ENCODE measurements around the gene OPN1LW.

Gene OPN1LW

DNA sequence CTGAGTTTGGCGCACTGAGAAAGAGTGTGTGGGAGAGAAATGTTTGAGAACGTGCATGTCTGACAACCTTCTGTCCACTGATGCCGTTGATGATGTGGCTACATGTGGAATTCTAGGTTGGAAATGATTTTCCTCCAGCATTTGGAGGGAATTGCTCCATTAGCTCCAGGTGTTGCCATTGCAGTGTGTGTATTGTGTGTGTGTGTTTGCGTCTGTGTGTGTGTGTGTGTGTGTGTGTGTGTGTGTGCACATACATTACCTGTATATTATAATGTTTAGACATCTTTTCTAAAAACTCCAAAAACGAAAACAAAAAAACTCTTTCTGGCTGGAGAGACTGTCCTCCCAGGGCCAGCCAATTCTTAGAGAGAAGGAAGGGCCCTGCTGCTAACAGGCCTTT lies 28.3 kb upstream of the OPN1LW start:
- Histone ChIP-seq H3K9me3 (ENCODE audit: control insufficient read depth, low read length) (no peaks in the 10 kb centered on the region), H3K36me3 (ENCODE audit: control insufficient read depth, insufficient read depth, low read length) (no peaks in the 10 kb centered on the region), H3K27me3 (ENCODE audit: control insufficient read depth, insufficient read depth, low read length, poor library complexity, severe bottlenecking) (no peaks in the 10 kb centered on the region), H3K27ac (ENCODE audit: insufficient read depth, low read depth, low read length, poor library complexity, severe bottlenecking) (no peak overlapping the region), H3K4me1 (ENCODE audit: control insufficient read depth, insufficient read depth, low read length) (peaks cover 5% of the 10 kb centered on the region), H3K4me3 (ENCODE audit: insufficient read depth, low read depth, low read length) (no peak overlapping the region)
- WGBS, 2 experiments: 98 to 100% methylated on average over 3 to 4 of the region's 5 CpGs

- H3K27me3 ChIP-seq (ENCODE audit: control insufficient read depth, insufficient read depth, low read length, poor library complexity, severe bottlenecking): no peaks in the 10 kb centered on the region
- H3K9me3 ChIP-seq (ENCODE audit: control insufficient read depth, low read length): no peaks in the 10 kb centered on the region
- WGBS, 2 experiments: 69% methylated on average over 19 of the region's 19 CpGs
- H3K4me1 ChIP-seq (ENCODE audit: control insufficient read depth, insufficient read depth, low read length): peaks cover 5% of the 10 kb centered on the region
- H3K4me3 ChIP-seq (ENCODE audit: insufficient read depth, low read depth, low read length): no peak overlapping the region
- H3K27ac ChIP-seq (ENCODE audit: insufficient read depth, low read depth, low read length, poor library complexity, severe bottlenecking): peak overlapping the region; percentile 16
- no peaks in the 10 kb centered on the region for H3K36me3 ChIP-seq (ENCODE audit: control insufficient read depth, insufficient read depth, low read length)
Measured at GRCh38 chrX:154116426-154117211, 27.4 kb upstream of the OPN1LW start.

GRCh38 chrX:154117566-154117965 lies 26.5 kb upstream of the OPN1LW start:
- WGBS, 2 experiments: 98 to 100% methylated on average over 4 of the region's 6 CpGs
- Histone ChIP-seq H3K36me3 (ENCODE audit: control insufficient read depth, insufficient read depth, low read length) (no peaks in the 10 kb centered on the region), H3K27ac (ENCODE audit: insufficient read depth, low read depth, low read length, poor library complexity, severe bottlenecking) (no peak overlapping the region)

GRCh38 chrX:154120567-154120966 lies 23.5 kb upstream of the OPN1LW start:
- Histone ChIP-seq H3K9me3 (ENCODE audit: control insufficient read depth, low read length) (no peaks in the 10 kb centered on the region), H3K27ac (ENCODE audit: insufficient read depth, low read depth, low read length, poor library complexity, severe bottlenecking) (no peak overlapping the region), H3K27me3 (ENCODE audit: control insufficient read depth, insufficient read depth, low read length, poor library complexity, severe bottlenecking) (no peaks in the 10 kb centered on the region), H3K36me3 (ENCODE audit: control insufficient read depth, insufficient read depth, low read length) (no peaks in the 10 kb centered on the region), H3K4me1 (ENCODE audit: control insufficient read depth, insufficient read depth, low read length) (peaks cover 5% of the 10 kb centered on the region), H3K4me3 (ENCODE audit: insufficient read depth, low read depth, low read length) (no peak overlapping the region)
- 86 to 96% methylated on average over 3 of the region's 3 CpGs for WGBS, 2 experiments

More at GRCh38 chrX:154117566-154117965, 26.5 kb upstream of the OPN1LW start:
- no peaks in the 10 kb centered on the region for H3K27me3 ChIP-seq (ENCODE audit: control insufficient read depth, insufficient read depth, low read length, poor library complexity, severe bottlenecking)
- H3K4me3 ChIP-seq (ENCODE audit: insufficient read depth, low read depth, low read length): no peak overlapping the region
- H3K4me1 ChIP-seq (ENCODE audit: control insufficient read depth, insufficient read depth, low read length): peaks cover 5% of the 10 kb centered on the region
- no peaks in the 10 kb centered on the region for H3K9me3 ChIP-seq (ENCODE audit: control insufficient read depth, low read length)

- H3K4me1 ChIP-seq (ENCODE audit: control insufficient read depth, insufficient read depth, low read length): peaks cover 5% of the 10 kb centered on the region
- 86 to 95% methylated on average over 4 of the region's 4 CpGs for WGBS, 2 experiments
- no peaks in the 10 kb centered on the region for H3K36me3 ChIP-seq (ENCODE audit: control insufficient read depth, insufficient read depth, low read length)
- no peaks in the 10 kb centered on the region for H3K9me3 ChIP-seq (ENCODE audit: control insufficient read depth, low read length)
- H3K27me3 ChIP-seq (ENCODE audit: control insufficient read depth, insufficient read depth, low read length, poor library complexity, severe bottlenecking): no peaks in the 10 kb centered on the region
- no peak overlapping the region for H3K4me3 ChIP-seq (ENCODE audit: insufficient read depth, low read depth, low read length)
- H3K27ac ChIP-seq (ENCODE audit: insufficient read depth, low read depth, low read length, poor library complexity, severe bottlenecking): no peak overlapping the region
Measured at GRCh38 chrX:154121207-154121606, 22.8 kb upstream of the OPN1LW start.

DNA sequence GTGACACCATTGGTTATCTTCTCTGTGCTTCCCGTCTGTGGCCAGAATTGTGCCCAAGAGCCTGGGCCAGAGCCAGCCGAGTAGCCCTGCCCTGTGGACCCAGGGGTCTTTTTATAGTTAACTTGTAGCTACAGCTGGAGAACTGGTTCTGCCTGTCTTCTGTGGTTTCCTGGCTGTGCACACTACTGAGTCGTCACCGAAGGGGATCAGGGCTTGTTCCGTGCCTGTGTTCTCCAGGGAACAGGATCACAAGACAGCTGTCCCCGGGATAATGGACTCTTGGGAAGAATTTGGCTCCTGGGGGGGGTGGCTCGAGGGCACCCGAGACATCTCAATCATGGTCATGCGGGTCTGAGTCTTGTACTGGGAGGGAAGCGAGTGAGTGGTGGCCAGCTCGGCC lies 22.1 kb upstream of the OPN1LW start:
- Histone ChIP-seq H3K27me3 (ENCODE audit: control insufficient read depth, insufficient read depth, low read length, poor library complexity, severe bottlenecking) (no peaks in the 10 kb centered on the region), H3K36me3 (ENCODE audit: control insufficient read depth, insufficient read depth, low read length) (no peaks in the 10 kb centered on the region), H3K9me3 (ENCODE audit: control insufficient read depth, low read length) (no peaks in the 10 kb centered on the region), H3K27ac (ENCODE audit: insufficient read depth, low read depth, low read length, poor library complexity, severe bottlenecking) (no peak overlapping the region), H3K4me3 (ENCODE audit: insufficient read depth, low read depth, low read length) (no peak overlapping the region), H3K4me1 (ENCODE audit: control insufficient read depth, insufficient read depth, low read length) (no peaks in the 10 kb centered on the region)
- WGBS, 2 experiments: 93% methylated on average over 11 of the region's 11 CpGs

- no peaks in the 10 kb centered on the region for H3K36me3 ChIP-seq (ENCODE audit: control insufficient read depth, insufficient read depth, low read length)
- H3K27me3 ChIP-seq (ENCODE audit: control insufficient read depth, insufficient read depth, low read length, poor library complexity, severe bottlenecking): no peaks in the 10 kb centered on the region
- no peak overlapping the region for H3K27ac ChIP-seq (ENCODE audit: insufficient read depth, low read depth, low read length, poor library complexity, severe bottlenecking)
- 88 to 94% methylated on average over 22 of the region's 22 CpGs for WGBS, 2 experiments
- H3K9me3 ChIP-seq (ENCODE audit: control insufficient read depth, low read length): no peaks in the 10 kb centered on the region
- H3K4me1 ChIP-seq (ENCODE audit: control insufficient read depth, insufficient read depth, low read length): no peaks in the 10 kb centered on the region
- H3K4me3 ChIP-seq (ENCODE audit: insufficient read depth, low read depth, low read length): no peak overlapping the region
Measured at GRCh38 chrX:154123241-154124219, 20.5 kb upstream of the OPN1LW start.

- no peaks in the 10 kb centered on the region for H3K9me3 ChIP-seq (ENCODE audit: control insufficient read depth, low read length)
- 88 to 90% methylated on average over 25 to 27 of the region's 30 CpGs for WGBS, 2 experiments
- H3K27ac ChIP-seq (ENCODE audit: insufficient read depth, low read depth, low read length, poor library complexity, severe bottlenecking): no peak overlapping the region
- H3K4me1 ChIP-seq (ENCODE audit: control insufficient read depth, insufficient read depth, low read length): no peaks in the 10 kb centered on the region
- no peaks in the 10 kb centered on the region for H3K27me3 ChIP-seq (ENCODE audit: control insufficient read depth, insufficient read depth, low read length, poor library complexity, severe bottlenecking)
- H3K36me3 ChIP-seq (ENCODE audit: control insufficient read depth, insufficient read depth, low read length): no peaks in the 10 kb centered on the region
- H3K4me3 ChIP-seq (ENCODE audit: insufficient read depth, low read depth, low read length): no peak overlapping the region
Measured at GRCh38 chrX:154125391-154126040, 18.5 kb upstream of the OPN1LW start.

DNA sequence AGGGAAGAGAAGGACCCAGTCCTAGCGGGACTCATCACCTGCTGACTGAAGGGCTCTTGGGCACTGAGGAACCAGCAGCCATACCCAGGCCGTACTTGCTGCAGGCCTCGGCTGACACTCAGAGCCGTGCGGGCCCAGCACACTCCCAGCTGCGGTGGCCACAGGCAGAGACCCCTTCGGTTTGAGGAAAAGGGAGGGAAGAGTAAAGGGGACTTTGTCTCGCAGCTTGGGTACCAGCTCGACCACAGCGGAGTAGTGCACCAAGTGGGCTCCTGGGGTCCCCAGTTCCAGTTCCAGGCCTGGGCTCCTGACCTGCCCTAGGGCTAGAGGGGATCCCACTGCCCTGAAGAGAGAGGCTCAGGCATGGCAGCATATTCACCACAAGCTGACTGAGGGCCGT lies 17.9 kb upstream of the OPN1LW start:
- Histone ChIP-seq H3K4me1 (ENCODE audit: control insufficient read depth, insufficient read depth, low read length) (no peaks in the 10 kb centered on the region), H3K9me3 (ENCODE audit: control insufficient read depth, low read length) (no peaks in the 10 kb centered on the region), H3K4me3 (ENCODE audit: insufficient read depth, low read depth, low read length) (no peak overlapping the region), H3K27me3 (ENCODE audit: control insufficient read depth, insufficient read depth, low read length, poor library complexity, severe bottlenecking) (no peaks in the 10 kb centered on the region), H3K36me3 (ENCODE audit: control insufficient read depth, insufficient read depth, low read length) (no peaks in the 10 kb centered on the region), H3K27ac (ENCODE audit: insufficient read depth, low read depth, low read length, poor library complexity, severe bottlenecking) (no peak overlapping the region)
- WGBS, 2 experiments: 96 to 97% methylated on average over 11 of the region's 11 CpGs

- no peaks in the 10 kb centered on the region for H3K4me1 ChIP-seq (ENCODE audit: control insufficient read depth, insufficient read depth, low read length)
- no peaks in the 10 kb centered on the region for H3K36me3 ChIP-seq (ENCODE audit: control insufficient read depth, insufficient read depth, low read length)
- H3K27me3 ChIP-seq (ENCODE audit: control insufficient read depth, insufficient read depth, low read length, poor library complexity, severe bottlenecking): peaks cover 10% of the 10 kb centered on the region
- no peak overlapping the region for H3K4me3 ChIP-seq (ENCODE audit: insufficient read depth, low read depth, low read length)
- H3K9me3 ChIP-seq (ENCODE audit: control insufficient read depth, low read length): no peaks in the 10 kb centered on the region
- WGBS, 2 experiments: 97 to 98% methylated on average over 4 of the region's 4 CpGs
- H3K27ac ChIP-seq (ENCODE audit: insufficient read depth, low read depth, low read length, poor library complexity, severe bottlenecking): no peak overlapping the region
Measured at GRCh38 chrX:154131955-154132354, 12.1 kb upstream of the OPN1LW start.

Data from ectodermal cell (in vitro differentiated cells).